ENCODE results near the gene DDRGK1.

Gene DDRGK1

DNA sequence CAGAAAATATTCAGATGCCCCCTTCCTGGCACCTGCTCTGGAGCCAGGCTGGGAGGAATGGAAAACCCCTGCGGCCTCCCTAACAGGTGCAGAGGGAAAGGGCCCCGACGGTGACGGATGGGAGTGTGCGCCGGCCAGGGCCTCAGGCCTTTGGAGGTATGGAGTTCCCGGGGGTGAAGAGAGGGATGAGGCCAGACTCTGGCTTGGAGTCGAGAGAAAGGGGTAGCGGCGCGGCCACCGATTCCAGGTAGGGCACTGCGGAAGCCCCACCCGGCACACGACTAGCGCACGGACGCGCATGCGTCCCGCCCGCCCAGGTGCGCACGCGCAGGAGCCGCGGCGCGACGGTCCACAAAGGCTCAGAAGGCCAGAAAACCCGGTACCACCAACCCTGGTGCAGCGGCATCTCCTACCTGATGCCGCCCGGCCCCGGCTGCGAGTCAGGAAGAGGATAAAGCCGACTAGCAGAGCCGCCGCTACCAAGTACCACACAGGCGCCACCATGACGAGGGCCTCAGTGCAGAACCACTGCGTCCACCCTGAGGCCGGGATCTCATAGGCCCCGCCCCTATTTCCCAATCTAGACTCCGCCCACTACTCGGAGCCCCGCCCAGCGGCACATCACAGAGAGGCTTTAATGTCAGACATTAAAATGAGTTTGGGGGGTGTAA lies at the start of gene DDRGK1:
Gene DDRGK1, minus strand, starts transcription at position 559 of the 671 bp plus-strand sequence. Its CDS starts 55 bp downstream, at position 504.
- peak; percentile 94 for DNase-seq

- no peak for DNase-seq
Observed at GRCh38 chr20:3251806-3252205, 47.3 kb upstream of the DDRGK1 start.

- DNase-seq = no peak
Observed at GRCh38 chr20:3250091-3250504, 45.6 kb upstream of the DDRGK1 start.

DNA sequence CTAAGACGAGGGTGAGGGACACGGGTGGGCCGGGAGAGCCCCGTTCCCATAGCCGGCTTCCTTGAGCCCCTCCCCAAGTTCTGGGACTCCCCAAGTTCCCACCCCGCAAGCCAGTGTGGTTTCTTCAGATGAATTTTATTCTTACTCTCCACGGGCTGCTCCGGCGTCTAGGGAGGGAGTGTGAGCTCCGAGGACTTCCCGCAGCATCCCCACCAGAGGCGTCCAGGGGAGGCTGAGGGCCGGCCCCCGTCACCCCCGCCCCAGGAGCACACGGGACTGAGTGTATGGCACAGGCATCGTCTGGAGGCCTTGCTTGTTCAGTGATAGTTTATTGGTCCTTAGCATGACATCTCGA lies 44.5 kb upstream of the DDRGK1 start:
- no peak for DNase-seq

DNA sequence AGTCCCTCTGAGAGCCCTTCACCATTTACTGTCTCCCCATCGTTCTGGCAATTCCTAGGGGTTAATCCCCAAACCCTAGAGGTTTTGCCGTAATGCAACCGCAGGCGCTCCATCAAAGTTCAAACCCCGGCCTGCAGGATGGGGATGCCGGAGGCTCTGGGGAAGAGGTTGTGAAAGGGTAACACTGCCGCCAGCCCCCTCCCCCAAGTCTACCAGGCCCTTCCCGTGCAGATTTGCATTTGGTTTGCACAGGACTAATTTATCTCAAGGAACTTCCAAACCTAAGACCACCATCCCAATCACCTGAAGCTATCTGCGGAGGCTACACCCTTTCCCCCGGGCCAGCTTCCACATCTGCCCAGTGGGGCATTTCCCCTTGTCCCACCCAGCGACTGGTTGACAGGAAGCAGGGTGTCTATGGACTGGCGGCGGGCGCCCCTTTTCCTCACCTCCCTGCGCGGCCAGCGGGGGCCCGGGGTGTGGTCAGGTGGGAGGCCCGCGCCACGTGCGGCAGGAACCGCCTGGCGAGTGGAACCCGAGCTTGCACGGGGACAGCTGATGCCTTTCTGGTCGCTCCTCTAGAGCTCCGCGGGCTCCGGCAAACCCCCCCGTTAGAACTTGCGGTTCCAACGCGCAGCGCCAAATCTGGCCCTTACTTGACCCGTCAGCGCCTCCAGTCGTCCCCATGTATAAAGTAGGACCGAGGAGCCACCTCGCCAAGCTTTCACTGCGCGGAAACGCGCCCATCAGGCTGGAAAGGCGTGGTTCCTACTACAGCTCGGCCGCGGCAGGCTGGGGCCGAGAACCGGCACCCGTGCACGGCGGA lies 43.9 kb upstream of the DDRGK1 start:
- DNase-seq = no peak

DNA sequence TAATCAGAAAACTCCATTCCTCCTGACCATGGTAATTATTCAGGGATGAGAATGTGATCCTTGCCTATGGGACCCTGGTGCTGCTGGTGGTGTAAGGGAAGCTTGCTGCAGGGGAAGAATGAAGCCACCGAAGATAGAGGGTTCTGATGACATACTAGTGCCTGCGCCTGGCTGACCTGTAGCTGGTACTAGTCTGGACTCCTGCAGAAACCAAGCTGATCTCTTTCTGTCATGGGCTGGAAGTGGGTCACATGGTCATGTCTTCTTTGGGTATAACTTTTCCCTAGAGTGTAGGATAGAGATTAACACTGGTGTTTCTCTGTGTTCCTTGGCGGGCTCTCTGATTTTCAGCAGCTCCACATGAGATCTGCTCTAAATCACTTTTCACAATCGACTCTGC lies 43.2 kb upstream of the DDRGK1 start:
- DNase-seq = no peak

- DNase-seq = no peak
Observed at GRCh38 chr20:3246682-3247081, 42.2 kb upstream of the DDRGK1 start.

DNA sequence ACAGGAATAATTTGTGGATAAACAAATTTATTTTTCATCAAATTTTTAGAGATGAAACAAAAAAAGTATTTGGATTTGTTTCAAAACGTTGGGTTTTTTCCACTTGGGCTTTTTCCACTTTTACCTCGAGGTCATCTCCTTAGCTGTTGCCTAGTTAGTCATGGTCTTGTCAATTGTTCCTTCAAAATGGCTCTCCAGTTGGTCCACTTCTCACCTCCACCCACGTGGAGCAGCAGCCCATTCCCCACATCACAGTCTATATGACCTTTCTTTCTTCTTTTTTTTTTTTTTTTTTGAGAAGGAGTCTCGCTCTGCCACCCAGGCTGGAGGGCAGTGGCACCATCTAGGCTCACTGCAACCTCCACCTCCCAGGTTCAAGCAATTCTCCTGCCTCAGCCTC lies 41.2 kb upstream of the DDRGK1 start:
- DNase-seq = no peak

- no peak for DNase-seq
Observed at GRCh38 chr20:3245156-3245555, 40.7 kb upstream of the DDRGK1 start.

DNA sequence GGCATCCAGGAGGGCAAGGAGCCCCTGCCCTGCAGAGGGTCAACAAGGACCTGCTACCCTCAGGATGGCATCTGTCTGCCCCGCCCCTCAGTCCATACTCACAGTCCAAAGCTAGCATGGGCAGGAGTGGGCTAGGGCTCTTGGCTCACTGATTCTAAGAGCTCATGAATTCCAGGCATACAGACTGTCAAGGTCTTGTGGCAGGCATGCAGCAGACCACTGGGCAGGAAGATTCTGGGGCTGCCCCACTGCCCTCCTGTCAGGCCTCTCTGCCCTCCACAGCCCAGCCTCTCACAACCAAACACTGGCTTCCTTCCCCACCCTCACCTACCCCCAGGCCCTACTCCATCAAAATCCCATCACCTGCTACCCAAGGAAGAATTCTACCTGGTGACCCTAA lies 40.1 kb upstream of the DDRGK1 start:
- DNase-seq = no peak

DNA sequence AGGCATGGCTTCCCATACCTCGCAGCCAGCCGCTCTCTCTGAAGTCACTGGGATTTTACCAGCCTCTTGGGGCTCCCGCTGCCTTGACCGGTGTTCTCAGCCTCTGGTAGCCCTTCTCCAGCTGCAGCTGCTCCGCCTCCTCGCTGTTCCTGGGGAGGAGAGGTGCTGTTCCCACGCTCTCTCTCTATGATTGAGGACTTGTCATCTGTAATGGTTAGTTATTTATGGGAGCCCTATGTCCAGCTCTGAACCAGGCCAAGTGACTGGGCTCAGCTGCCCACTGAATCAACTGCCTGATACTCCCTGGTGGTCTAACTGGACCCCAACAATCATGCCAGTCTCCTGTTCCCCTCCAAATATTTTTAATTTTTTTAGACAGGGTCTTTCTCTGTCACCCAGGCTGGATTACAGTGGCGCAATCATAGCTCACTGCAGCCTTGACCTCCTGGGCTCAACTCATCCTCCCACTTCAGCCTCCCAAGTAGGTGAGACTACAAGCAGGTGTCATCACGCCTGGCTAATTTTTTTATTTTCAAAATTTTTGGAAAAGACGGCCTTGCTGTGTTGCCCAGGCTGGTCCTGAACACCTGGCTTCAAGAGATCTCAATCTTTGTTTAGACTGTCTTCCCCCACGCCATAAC lies 39.4 kb upstream of the DDRGK1 start:
- no peak for DNase-seq

- no peak for DNase-seq
Observed at GRCh38 chr20:3242172-3242692, 37.8 kb upstream of the DDRGK1 start.

DNA sequence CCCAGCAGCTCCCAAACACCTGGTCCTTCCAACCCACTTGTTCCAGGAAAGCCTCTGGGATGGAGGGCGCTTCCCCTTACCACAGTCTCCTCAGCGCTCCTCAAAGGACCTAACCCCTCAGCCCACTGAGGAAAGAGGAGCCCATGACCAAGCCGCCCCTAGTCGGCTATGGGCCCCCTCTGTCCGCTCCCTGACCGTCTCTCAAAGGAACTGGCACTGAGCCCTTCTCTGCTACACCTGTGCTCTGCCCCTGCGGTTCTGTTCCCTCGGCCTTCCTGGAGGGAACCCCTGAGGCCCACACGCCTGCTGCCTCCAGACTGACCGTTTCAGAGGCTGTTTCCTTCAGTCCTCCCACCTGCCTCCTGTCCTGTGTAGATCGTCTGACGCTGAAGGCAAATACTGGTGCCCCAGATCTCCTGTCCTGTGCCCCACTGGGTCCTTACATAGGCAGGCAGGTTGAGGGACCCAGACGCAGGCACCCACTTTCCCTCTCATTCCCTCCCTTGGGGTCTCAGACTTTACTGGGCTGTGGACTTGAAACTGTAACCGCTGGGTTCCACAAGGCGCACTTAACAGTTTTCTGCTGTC lies 36.4 kb upstream of the DDRGK1 start:
- no peak for DNase-seq

DNA sequence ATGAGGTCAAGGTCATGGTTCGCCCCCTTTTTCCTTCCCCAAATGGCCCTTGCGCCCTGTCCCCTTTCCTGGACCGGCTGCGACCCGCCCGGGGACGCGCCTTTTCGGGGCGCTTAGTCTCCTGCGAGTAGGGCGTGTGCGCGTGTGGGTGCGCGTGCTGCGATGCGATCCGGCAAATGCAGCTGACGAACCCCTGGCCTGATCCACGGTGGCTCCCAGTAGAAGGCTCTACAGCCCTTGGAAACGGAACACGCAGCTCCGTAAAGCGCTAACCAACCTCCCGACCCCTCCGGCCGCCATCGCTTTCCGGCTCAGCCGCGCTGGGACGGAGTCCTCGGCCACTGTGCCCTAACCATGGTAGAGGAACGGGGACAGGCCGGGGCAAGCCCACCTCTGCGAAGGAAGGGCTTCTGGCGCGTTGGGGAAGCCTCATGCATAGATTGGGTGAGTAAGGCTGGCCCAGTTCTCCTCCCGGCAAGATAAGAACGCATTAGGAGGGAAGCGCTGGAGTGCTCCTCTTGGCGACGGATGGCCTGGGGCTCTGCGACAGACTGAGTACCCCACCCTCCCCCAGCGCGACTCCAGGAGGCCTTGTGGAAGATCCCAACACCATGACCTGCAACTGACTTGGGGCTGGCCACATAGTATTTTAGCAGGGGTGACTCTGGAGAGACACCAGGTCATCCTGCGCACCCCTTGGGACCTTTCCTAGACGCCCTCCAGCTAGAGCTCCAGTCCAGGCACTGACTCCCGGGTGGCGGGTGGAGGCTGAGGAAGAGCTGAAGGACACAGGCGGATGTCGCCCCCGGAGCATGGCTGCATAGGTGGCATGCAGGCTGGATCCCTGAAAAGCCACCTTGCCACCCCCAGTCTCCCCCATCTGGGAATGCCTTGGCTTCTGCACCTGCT lies 35.6 kb upstream of the DDRGK1 start:
- DNase-seq = no peak

GRCh38 chr20:3239026-3239866 lies 34.8 kb upstream of the DDRGK1 start, which contains the start of gene SLC4A11:
SLC4A11 (minus strand) TSS chr20:3239190; CDS start chr20:3239137, 53 bp downstream.
- peak; percentile 71 for DNase-seq

GRCh38 chr20:3238616-3239025 lies 34.1 kb upstream of the DDRGK1 start:
- peak; percentile 44 for DNase-seq

DNA sequence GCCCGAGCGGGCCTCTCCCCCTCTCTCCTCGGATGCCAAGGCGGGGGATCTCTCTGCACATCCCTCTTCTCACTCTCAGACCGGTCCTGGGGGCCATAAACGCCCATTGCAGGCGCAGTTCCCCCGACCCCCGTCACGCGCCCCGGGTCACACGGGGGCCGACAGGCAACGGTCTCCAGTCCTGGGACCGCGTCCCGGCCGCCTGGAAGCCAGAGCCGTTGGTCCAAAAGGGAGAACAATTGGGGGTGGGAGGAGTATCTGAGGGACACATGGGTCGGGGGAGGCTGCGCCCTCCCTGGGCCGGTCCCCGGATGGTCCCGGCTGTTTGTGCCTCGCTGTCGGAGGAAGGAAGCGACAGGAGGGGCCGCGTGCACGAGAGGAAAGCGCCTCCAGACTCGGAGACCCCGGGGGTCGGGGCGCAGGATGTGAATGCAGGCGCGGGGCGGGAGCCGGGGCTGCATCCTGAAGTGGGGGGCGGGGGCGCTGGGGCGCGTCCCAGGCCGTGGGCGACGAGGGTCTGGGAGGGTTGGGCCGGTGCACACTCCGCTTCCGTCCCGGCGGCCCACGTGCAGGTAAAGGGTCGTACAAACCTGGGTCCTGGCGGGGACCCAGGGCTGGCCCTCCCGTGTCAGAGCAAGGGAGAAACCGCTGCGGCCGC lies 33.6 kb upstream of the DDRGK1 start:
- no peak for DNase-seq

DNA sequence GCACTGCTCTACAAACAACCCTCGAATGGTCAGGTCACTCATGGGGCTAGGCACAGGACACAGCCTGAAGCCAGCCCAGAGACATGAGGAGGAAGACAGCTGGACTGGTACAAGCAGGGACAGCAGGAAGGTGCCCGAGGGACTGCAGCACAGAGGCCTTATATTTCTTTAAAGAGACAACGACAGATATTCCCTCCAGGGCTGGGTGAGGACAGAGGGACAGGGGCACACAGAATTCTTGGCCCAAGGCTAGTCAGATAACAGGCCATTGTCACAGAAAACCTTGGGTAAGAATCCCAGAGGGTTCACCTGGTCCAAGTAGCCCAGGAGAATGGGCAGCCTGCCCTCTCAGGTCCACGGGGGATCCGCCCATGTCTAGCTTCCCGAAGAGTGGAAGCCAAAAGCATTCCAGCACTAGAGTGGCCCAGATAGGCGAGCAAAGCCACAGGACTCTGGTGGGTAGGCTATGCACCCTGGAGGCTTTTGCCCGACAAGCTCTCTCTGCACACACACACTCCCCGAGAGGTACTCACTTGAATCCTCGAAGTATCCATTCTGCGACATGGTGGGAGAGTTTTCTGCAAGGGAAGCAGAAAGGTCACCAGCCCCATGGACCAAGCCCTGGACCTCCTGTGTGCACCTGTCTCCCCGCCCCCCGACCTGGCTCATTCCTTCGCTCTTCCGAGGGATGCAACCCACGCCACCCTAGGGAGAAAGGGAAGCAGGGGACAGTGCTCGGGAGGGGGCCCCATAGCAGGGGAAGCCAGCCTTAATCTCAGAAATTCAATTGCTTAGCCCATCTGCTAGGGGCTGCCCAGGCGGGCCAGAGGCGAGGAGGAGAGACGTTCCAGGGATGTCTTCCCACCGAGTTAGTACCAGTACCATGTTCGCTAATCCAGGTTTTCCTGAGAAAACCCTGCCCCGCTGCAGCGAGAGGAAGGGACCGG lies 32.8 kb upstream of the DDRGK1 start:
- no peak for DNase-seq

DNA sequence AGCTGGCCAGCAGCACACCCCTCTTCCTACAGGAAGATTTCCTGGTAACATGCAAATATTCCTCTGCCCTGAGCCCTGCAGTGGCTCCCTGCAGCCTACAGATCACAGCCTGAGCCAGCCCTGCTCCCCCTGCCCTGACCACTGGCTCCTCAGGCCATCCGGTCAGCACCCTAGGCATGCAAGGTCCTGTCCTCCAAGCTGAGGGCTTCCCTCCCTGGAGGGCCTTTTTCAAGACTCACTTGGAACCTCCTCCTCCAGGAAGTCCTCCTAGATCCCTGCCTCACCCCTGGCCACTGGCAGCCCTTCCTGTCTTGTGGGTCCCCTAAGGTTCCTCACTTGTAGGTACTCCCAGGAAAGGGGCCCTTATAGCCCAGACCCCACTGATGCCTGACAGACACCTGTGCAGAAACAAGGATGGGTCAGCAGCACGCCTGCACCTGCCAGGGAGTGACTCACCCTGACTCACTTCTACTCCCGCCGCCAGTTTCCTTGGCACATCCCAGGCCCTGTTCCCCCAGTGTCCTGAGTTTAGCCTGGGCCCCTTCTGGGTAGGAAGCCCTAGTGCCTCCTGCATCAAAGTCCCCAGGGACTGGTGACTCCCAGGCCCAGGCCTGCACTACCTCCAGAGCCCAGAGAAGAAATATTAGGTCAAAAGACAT lies 31.3 kb upstream of the DDRGK1 start:
- DNase-seq = no peak
